DND-41 (cell line): ENCODE data around the gene IL21R.

Experiments used
- CTCF ChIP-seq: IDR thresholded peaks from 2 replicates; pipeline ENCODE4 v1.5.1; 2012; ENCODE audit warnings: borderline replicate concordance, low read length, moderate library complexity, mild to moderate bottlenecking; ENCODE audit not compliant: poor library complexity, severe bottlenecking; ENCODE audit errors: extremely low read depth
- EZH2 ChIP-seq: IDR thresholded peaks from 3 replicates; pipeline ENCODE4 v1.6.1; 2012; ENCODE audit warnings: borderline replicate concordance, low read depth, mild to moderate bottlenecking, moderate library complexity, low read length, inconsistent platforms; ENCODE audit not compliant: severe bottlenecking

- TF ChIP-seq CTCF = no peak
- no peak for TF ChIP-seq EZH2
Observed at GRCh38 chr16:27461483-27462171, 59.7 kb downstream of the IL21R start.
